Cardiac muscle cell (in vitro differentiated cells and primary cell): ENCODE data around the gene IL15RA. TPM values are rescaled to one million over a fixed set of nuclear protein-coding genes. Genes with fewer than 3 reads are reported as not detected.
A peak's percentile ranks its signal among the peaks of the same experiment; 100 is the strongest.
"Not testable (repeated sequence)": the region's sequence is repeated elsewhere in the genome, so short reads cannot be mapped to it uniquely, and the experiment has no call there.

Source experiments
- DNase-seq, 2 donors: peaks; one replicate each; pipeline versions ENCODE4 v3.0.0 to v3.0.0-alpha.2; 2010 to 2017; ENCODE audit warnings: low read depth in 1 of 2, low spot score in 1 of 2
- H3K27ac ChIP-seq: fragments of 200-600 bp; sonication (generic); 2 replicates; pipeline ENCODE4 v1.5.1; 2016
- H3K27me3 ChIP-seq: fragments of 200-600 bp; sonication (generic); 2 replicates; pipeline ENCODE4 v1.6.0; 2016; ENCODE audit warnings: control low read depth
- H3K36me3 ChIP-seq: fragments of 200-600 bp; sonication (generic); 2 replicates; pipeline ENCODE4 v1.5.1; 2016; ENCODE audit warnings: control low read depth
- H3K4me1 ChIP-seq: fragments of 200-600 bp; sonication (generic); 2 replicates; pipeline ENCODE4 v1.8.1; 2017; ENCODE audit warnings: low read depth, mild to moderate bottlenecking, mixed run types
- H3K4me3 ChIP-seq: fragments of 200-600 bp; sonication (generic); 2 replicates; pipeline ENCODE4 v1.5.1; 2016; ENCODE audit warnings: mild to moderate bottlenecking
- H3K9me3 ChIP-seq: fragments of 200-600 bp; sonication (generic); 2 replicates; pipeline ENCODE4 v1.5.1; 2017; ENCODE audit warnings: low read depth, mild to moderate bottlenecking, control low read depth
- polyA plus RNA-seq: library from polyadenylated mRNA; unstranded; fragments of >200 nt; fragmentation: Nextera tagmentation; extraction: Ambion mirVana; gene quantifications from 2 replicates; pipeline ENCODE4 v1.2.1, GENCODE V29; 2016
- total RNA-seq: library from RNA; depleted of rRNA; stranded (reverse); fragments of >200 nt; gene quantifications from 2 replicates; pipeline ENCODE4 v1.2.3, GENCODE V29; 2016
- TF ChIP-seq, protein P1 (sequence below): IDR thresholded peaks from 2 replicates; pipeline ENCODE4 v1.5.1; 2012; ENCODE audit warnings: low read depth, mild to moderate bottlenecking, low read length

IL15RA gene
- total and polyA plus RNA-seq, 2 experiments from 2014 or later, result 0.27 to 1.4 TPM

GRCh38 chr10:5947471-5948207, 29.7 kb downstream of the IL15RA start:
- Histone ChIP-seq H3K4me1 (no peaks in the 10 kb centered on the region), H3K27me3 (no peaks in the 10 kb centered on the region), H3K4me3 (no peak overlapping the region), H3K36me3 (no peaks in the 10 kb centered on the region), H3K9me3 (no peaks in the 10 kb centered on the region), H3K27ac (no peak overlapping the region)
- TF ChIP-seq, protein P1, sequence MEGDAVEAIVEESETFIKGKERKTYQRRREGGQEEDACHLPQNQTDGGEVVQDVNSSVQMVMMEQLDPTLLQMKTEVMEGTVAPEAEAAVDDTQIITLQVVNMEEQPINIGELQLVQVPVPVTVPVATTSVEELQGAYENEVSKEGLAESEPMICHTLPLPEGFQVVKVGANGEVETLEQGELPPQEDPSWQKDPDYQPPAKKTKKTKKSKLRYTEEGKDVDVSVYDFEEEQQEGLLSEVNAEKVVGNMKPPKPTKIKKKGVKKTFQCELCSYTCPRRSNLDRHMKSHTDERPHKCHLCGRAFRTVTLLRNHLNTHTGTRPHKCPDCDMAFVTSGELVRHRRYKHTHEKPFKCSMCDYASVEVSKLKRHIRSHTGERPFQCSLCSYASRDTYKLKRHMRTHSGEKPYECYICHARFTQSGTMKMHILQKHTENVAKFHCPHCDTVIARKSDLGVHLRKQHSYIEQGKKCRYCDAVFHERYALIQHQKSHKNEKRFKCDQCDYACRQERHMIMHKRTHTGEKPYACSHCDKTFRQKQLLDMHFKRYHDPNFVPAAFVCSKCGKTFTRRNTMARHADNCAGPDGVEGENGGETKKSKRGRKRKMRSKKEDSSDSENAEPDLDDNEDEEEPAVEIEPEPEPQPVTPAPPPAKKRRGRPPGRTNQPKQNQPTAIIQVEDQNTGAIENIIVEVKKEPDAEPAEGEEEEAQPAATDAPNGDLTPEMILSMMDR, result no peak
- no peak for DNase-seq

- H3K36me3 ChIP-seq, result no peaks in the 10 kb centered on the region
- no peak for DNase-seq
- TF ChIP-seq, protein P1, result no peak
- no peaks in the 10 kb centered on the region for H3K4me1 ChIP-seq
- H3K27me3 ChIP-seq, result no peaks in the 10 kb centered on the region
- no peak overlapping the region for H3K4me3 ChIP-seq
- no peaks in the 10 kb centered on the region for H3K9me3 ChIP-seq
- H3K27ac ChIP-seq, result no peak overlapping the region
Measured at GRCh38 chr10:5946786-5947185, 30.6 kb downstream of the IL15RA start.

- DNase-seq, H3K9me3 ChIP-seq, H3K27me3 ChIP-seq, H3K4me1 ChIP-seq, H3K4me3 ChIP-seq, H3K27ac ChIP-seq, H3K36me3 ChIP-seq: not testable (repeated sequence)
Measured at GRCh38 chr10:5946419-5946775, 30.9 kb downstream of the IL15RA start.

DNA sequence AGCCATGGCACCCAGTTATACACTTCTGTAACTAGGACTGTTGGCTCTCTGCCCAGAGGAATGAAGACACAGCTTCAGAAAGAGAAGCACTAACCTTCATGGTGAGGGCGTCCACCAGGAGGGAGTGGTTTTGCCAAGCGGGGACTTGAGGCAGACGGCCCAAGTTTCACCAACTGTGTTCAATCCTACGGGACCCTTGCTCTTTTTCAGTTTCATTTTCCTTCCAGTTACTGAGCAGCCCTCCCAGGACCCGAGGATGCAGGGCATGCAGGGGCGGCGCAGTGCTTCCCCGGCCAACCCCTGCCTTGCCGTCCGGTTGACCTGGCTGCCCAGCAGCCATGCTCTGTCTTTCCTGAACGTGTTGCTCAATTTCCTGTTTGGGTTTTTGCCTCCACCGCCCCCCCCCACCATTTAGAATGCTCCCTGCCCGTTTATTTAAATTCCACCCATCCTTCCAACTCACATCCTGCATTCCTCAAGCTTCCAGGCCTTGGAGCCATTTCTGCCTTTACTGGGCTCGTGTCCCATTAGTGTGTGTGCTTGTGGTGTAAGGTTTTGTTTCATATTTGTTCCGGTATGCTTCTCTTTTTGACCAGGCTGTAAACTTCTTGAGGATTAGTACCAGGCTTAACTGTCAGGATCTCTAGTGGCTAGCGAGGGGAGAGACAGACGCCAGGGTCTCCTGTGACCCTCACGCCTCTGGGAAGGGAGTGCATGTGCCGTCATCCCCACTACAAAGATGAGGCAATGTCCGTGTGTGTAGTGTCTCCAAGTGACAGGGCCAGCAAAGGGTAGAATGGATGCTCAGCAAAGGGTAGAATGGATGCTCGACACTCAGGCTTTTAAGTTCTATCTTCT, 31.6 kb downstream of the IL15RA start:
- Histone ChIP-seq H3K27ac (no peak overlapping the region), H3K9me3 (no peaks in the 10 kb centered on the region), H3K36me3 (no peaks in the 10 kb centered on the region), H3K27me3 (no peaks in the 10 kb centered on the region), H3K4me1 (no peaks in the 10 kb centered on the region), H3K4me3 (no peak overlapping the region)
- TF ChIP-seq, protein P1, result no peak
- peak in 1 of 2 donors; percentile 98 for DNase-seq

DNA sequence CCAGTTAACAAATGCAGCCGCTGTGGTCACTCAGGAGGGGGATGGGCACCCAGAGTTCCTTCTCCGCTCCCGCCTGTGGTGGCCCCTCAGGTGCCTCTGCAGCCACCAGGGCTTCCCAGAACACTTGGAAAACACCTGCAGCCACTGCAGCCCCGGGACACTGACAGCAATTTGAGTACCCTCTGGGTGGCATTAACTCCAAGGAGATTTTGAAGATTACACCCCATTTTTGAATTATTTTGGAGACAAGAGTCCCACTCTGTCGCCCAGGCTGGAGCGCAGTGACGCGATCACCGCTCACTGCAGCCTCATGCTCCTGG, 32.2 kb downstream of the IL15RA start:
- H3K36me3 ChIP-seq, result no peaks in the 10 kb centered on the region
- no peaks in the 10 kb centered on the region for H3K27me3 ChIP-seq
- H3K4me1 ChIP-seq, result no peaks in the 10 kb centered on the region
- DNase-seq, result no peak
- TF ChIP-seq, protein P1, result no peak
- no peak overlapping the region for H3K27ac ChIP-seq
- H3K9me3 ChIP-seq, result no peaks in the 10 kb centered on the region
- H3K4me3 ChIP-seq, result no peak overlapping the region
